Right lobe of liver (tissue), 4 donors: ENCODE measurements around the gene ERBIN.

ENCODE experiments used
- POLR2A ChIP-seq: fragments of 450-650 bp; IDR thresholded peaks from one replicate; pipeline ENCODE4 v1.6.1; 2017; ENCODE audit warnings: antibody characterized with exemption, mild to moderate bottlenecking
- TF ChIP-seq, protein P1 (sequence below), 4 donors: fragments of 200-600 bp in 3 of 4; fragments of 450-650 bp in 1 of 4; IDR thresholded peaks; one replicate each; pipeline versions ENCODE4 v1.5.1 to v1.8.0; 2016 to 2022; ENCODE audit warnings: antibody characterized with exemption in 4 of 4, mild to moderate bottlenecking in 2 of 4
- donor health status: DM: no; HTN: no; CAD: no.
- donor health status: DM: no; HTN: no; CAD: no.
- donor health status: DM: no; HTN: yes; CAD: no.

DNA sequence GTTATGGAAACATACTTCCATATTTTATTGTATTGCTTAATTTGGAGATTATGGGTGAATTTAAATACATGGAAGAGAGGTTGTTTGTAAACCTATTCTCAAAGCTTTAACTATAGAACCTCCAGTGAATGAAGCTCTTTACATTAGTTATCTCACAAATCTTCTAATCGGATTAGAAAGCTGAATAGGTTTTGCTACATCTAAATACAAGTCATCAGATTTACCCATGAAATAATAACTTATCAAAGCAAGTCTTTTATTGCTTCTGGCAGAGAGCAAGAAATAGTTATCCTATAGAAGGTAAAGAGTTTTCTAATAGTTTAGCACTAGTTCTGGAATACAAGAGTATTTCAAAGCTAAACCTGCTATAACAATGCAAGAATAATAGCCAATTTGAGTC is 113.3 kb downstream of the ERBIN start:
- TF ChIP-seq, protein P1, sequence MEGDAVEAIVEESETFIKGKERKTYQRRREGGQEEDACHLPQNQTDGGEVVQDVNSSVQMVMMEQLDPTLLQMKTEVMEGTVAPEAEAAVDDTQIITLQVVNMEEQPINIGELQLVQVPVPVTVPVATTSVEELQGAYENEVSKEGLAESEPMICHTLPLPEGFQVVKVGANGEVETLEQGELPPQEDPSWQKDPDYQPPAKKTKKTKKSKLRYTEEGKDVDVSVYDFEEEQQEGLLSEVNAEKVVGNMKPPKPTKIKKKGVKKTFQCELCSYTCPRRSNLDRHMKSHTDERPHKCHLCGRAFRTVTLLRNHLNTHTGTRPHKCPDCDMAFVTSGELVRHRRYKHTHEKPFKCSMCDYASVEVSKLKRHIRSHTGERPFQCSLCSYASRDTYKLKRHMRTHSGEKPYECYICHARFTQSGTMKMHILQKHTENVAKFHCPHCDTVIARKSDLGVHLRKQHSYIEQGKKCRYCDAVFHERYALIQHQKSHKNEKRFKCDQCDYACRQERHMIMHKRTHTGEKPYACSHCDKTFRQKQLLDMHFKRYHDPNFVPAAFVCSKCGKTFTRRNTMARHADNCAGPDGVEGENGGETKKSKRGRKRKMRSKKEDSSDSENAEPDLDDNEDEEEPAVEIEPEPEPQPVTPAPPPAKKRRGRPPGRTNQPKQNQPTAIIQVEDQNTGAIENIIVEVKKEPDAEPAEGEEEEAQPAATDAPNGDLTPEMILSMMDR (IDR thresholded peaks at IDR 0.05) = no peak
- TF ChIP-seq POLR2A = no peak
